ENCODE results near the gene SDF4.

SDF4 gene

DNA sequence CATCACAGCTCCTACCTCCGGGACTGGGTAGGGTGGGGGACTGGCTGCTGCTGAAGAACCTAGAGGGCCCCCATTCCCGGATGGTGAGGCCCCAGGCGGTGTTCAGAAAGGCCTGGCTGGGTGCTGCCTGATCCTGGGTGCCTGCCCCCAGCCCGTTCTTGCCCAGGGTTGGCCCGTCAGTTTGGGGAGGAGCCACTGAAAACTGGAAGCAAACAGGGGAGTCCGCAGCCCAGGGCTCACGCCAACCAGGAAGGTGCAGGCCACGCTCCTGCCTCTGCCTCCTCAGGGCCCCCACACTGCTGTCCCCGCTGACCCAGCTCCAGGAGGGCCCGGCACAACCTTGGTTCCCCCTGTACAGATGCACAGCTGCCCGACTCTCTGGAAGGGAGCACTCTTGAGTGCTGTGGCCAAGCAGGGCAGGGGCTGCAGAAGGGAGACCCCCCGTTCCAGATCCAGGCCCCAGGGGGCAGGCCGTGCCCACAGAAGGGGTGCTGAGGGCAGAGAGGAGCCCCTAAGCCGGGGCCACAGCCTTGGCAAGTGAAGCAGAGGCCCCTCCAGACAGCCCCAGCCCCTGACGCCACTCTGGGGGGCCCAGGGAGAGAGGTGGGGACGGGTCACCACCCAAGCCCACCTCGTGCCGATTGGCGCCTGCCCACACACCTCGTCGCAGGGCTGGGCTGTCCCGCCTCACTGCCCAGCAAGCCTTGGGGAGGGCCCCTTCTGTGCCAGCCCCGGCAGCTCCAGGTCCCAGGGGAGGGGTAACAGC lies 9.2 kb upstream of the SDF4 start:
- no peak for DNase-seq

DNA sequence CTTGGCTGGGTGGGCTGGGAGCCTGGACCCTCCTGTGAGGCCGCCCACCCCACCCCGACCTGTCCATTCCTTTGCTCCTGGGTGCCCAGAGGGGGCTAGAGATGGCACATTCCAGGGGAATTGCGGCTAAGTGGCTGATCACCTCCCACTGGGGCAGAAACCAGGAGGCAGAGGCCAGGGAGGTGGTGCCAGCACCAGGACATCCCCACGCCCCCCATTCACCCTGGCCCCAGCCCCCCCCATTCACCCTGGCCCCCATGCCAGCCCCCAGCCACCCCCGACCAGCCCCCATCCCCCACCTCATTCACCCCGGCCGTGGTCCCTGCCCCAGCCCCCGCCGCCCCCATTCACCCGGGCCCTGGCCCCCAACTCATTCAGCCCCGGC lies 8.5 kb upstream of the SDF4 start:
- DNase-seq = no peak

DNA sequence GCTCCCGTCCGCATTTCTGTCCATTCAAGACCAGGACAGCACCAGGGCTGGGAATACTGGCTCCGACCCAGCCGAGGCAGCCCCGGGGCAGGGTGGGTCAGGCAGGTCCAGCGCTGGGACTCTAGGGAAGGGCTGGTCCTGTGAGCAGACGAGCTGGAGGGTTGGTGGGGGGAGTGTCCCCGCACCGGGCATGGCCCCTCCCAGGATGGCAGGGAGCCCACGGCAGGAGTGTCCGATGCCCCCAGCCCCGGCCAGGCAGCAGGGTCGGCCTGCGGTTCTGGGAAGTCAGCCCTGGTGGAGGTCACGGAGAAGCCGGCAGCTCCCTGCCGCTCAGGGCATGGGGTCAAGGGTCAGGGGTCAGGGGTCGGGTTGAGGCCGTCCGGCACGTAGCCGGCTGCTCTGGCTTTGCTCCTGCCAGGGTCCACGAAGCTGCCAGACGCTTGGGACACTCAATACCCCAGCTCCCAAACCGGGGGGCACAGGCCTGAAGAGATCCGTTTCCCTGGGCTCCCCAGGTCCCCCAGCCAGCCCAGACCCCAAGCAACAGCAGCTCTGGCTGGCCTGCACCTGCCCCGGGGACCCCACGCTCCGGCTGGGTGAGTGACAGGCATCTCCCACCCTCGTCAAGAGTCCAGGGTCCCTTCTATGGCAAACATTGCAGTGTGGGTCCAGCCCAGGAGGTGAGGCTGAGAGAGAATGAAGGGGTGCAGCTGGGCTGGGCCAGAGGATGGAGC lies 8.0 kb upstream of the SDF4 start:
- DNase-seq = no peak

DNA sequence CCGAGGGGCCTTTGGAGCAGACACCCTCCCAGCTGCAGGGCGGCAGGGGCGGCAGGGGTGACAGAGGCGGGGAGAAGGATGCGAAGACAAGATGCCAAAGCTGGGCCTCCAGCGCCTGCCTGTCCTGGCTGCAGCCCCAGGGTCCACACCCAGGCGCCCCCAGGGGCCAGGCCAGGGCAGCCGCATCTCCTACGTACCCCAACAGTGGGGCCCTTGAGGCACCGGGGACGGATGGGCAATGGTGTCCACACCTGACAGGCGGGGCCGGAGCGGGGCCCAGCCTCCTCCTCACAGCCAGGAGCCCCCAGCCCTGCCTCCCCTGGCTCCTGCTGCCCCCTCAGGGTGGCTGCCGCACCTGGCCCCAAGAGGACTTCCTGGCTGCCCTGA lies 7.4 kb upstream of the SDF4 start:
- DNase-seq = no peak

DNA sequence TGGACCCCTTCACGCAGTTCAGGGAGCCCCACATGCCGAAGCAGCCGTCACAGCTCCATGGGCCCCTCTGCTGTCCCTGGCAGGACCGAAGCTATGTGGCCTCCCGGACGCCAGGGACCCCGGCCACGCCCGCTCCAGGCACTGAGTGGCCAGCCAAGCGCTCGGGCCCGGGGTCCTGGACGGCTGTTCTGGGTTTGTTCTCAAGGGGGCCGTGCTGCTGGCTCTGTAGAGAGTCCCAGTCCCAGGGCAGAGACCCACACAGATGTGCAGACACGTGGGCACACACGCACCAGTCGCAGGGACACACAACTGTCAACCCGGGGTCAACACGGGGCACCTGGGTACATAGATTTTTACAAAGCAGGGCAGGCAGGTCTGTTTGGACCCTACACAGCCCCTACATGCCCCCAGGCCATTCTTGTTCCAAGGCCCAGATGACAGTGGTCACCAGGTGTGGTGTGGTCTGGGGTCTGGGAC lies 6.9 kb upstream of the SDF4 start:
- no peak for DNase-seq

DNA sequence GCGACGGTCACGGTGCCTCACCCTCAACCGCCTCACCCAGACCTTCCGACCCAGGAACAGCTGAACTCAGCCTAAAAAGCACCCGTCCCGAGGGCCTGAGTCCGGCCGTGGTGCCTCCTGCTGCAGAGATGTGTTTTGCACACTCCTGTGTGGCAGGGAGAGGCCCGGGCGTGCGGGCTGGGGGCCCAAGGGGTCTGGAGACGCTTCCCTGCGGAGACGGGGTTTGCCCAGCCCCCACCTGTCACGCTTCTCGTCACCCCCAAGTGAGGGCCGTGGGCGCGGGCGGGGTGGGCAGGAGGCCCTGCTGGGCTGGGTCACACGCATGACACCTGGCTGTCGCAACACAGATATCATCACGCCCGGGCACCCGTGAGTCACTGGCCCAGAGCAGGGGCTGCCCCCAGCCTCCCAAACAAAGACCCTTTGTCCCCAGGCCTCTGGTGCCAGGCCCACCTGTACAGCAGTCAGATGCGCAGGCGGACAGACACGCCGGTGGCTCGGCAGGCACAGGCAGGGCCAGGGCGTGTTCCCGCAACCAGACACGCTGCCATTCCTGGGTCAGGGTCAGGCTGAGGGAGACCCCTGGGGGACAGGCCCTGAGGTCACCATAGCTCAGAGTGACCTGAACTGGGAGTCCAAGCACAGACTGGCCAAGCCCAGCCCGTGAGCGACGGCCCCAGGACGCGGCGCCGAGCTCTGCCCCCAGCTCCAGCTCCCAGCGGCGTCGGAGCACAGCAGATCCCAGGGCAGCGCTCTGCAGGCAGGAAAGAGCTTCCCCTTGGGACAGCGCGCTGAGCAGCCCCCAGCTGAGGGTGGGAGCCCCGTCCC lies 6.3 kb upstream of the SDF4 start:
- no peak for DNase-seq

DNA sequence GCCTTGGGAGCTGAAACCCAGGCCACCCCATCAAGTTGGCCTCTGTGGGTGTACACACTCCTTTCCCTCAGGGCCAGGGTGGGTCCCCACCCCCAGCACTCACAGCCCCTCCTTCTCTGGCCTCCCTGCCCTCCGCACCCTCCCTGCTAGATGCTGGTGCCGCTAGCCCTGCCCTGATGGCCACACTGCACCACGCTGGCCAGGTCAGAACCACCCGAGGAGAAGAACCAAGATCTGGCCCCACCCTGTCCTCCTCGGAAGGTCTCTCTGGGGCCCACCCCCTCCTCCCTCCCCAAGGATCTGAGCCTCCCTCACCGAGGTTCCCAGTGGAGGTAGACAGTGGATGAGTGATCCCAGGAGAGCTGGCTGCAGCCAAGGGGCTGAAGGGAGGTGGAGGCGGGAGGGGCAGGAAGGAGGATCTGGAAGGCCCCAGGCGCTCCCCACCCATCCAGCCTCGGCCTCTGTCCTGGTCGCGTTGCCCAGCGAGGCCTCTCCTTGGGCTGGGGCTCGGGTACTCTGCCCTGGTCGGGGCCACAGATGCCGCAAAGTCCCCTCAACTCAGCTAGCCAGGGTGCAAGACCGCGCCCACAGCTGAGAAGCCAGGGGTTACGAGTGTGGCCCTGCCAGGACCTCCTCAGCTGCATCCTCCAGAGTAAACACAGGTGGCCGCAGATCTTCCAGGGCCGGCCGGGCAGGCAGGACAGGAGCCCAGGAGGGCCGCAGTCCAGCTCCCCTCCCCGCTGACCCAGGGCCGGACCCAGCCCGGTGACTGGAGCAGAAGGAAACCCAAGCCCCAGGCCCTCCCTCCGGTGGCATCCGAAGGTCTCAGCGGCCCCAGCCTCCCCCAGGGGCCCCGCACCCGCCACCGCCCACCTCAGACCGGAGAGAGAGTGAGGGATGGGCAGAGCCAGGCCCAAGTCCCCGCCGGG lies 5.4 kb upstream of the SDF4 start:
- no peak for DNase-seq

DNA sequence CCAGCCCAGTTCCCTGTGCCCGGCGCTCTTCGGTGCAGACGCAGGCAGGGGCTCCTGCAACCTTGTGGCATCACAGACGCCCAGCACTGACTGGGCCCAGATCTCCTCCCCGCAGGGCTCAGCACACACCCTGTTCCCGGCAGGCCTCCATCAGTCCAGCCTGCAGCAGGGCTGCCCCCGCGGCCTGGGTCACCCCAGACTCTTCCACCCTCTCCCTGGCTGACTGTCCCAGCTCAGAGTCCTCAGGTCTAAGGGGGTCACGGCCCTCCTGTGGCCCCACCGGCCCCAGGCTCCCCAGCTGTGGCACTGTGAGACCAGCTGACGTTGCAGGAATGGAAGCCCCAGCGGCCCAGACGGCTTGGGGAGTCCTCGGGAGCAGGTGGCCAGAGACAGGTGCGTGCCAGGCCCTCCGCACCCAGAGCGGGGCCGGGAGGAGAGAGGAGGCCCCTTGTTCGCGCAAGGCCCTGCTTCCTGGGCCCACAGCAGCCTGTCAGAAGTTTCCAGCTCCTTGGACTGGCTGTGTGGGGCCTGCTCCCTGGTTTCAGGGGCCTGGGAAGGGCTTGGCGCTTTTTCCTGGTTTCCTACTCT lies 4.5 kb upstream of the SDF4 start:
- DNase-seq = no peak

DNA sequence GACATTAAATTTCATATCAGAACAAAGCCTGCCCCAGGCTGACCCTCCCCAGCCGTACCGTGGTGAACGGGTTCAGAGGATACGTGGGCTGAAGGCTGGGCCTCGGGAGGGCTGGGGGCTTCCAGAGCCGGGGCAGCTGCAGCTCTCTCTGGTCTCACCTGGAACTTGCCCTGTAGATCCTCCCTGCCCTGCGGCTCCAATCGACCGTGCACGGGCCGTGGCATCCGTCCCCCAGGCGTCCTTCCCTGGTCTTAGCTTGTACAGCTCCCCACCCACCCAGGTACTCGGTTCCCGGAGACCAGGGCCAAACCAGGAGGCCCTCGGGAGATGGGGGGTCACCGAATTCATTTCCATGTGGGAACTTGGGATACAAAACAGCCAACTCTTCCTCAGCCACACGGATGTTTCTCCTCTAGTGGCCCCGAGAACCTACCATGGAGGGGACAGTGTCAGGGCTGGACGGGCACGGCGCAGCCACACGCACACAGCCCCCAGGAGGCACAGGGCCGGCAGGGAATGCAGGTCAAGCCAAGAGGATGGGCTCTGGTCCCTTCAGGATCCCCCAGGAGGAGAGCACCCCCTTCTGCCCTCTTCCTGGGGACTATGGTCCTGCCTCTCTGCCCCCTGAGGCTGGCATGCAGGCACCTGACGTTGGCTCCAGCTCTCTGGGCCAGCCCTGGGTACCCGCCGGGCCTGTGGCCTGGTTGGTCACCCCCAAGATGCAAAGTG lies 3.4 kb upstream of the SDF4 start:
- DNase-seq = no peak

DNA sequence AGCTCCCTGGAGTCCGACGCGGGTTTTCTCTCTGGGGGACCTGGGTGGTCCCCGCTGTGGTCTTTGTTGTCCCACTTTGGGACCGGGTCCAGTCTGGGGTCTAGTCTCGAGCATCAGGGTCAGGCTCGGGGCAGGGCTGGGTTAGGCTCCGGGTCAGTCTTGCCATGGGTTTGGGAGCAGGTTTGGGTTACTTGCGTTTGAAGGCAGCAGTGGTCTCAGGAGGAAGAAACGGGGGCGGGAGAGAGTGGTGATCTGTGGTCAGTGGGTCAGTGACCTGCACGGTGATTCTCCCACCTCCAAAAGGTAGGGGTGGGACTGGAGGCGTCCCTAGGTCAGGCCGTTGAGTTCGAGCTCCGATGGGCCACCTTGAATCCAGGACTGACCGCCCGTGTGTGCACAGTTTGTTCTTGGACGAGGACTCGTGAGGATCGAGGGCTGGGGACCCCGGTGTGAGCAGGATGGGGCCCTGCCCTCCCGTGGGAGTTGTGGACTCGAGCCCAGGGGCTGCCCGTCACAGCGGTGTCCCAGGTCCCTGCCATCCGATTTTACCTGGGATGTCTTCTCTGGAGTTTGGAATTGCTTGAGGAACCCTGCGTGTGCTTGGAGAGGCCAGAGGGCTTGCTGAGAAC lies 2.5 kb upstream of the SDF4 start:
- no peak for DNase-seq

DNA sequence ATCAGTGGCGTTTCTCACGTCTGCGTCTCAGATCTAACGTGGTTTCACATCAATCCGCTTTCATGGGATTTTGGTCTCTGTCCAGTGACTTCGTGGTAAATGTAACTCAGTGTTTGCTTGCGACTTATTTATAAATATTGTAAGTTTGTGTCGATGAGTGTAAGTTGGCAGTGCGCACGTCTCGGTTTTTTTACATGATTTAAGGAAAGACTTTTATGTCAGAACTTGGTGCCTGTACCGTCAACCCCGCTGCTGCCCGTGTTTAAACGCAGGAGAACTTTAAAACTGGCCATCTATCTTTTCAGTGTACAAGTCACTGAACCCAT lies 1.7 kb upstream of the SDF4 start:
- no peak for DNase-seq

DNA sequence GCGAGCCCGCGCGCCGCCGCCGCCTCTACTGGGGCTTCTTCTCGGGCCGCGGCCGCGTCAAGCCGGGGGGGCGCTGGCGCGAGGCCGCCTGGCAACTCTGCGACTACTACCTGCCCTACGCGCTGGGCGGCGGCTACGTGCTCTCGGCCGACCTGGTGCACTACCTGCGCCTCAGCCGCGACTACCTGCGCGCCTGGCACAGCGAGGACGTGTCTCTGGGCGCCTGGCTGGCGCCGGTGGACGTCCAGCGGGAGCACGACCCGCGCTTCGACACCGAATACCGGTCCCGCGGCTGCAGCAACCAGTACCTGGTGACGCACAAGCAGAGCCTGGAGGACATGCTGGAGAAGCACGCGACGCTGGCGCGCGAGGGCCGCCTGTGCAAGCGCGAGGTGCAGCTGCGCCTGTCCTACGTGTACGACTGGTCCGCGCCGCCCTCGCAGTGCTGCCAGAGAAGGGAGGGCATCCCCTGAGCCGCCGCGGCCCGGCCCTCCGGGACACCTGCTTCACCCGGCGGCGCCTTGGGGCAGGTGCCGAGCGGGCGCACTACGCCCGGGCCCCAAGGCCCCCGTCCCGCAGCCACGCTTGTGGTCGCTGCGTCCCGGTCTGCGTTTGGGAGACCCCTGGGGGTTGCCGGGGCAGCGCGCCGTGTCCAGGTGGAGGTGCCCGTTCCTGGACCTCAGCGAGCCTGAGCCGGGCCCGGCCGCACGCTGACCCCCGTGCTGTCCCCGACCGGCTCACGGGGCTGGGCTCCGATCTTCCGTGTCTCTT lies 1.2 kb upstream of the SDF4 start:
- DNase-seq = no peak

DNA sequence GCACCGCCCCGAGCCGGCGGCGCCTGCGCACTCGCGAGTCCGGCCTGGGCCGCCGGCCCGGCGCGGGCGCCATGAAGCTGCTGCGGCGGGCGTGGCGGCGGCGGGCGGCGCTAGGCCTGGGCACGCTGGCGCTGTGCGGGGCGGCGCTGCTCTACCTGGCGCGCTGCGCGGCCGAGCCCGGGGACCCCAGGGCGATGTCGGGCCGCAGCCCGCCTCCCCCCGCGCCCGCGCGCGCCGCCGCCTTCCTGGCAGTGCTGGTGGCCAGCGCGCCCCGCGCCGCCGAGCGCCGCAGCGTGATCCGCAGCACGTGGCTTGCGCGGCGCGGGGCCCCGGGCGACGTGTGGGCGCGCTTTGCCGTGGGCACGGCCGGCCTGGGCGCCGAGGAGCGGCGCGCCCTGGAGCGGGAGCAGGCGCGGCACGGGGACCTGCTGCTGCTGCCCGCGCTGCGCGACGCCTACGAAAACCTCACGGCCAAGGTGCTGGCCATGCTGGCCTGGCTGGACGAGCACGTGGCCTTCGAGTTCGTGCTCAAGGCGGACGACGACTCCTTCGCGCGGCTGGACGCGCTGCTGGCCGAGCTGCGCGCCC lies 501 bp upstream of the SDF4 start, which contains the start of gene B3GALT6:
Gene B3GALT6 (plus strand): TSS at position 30 of the 588 bp plus-strand sequence. CDS start 42 bp downstream, at position 72.
- no peak for DNase-seq

DNA sequence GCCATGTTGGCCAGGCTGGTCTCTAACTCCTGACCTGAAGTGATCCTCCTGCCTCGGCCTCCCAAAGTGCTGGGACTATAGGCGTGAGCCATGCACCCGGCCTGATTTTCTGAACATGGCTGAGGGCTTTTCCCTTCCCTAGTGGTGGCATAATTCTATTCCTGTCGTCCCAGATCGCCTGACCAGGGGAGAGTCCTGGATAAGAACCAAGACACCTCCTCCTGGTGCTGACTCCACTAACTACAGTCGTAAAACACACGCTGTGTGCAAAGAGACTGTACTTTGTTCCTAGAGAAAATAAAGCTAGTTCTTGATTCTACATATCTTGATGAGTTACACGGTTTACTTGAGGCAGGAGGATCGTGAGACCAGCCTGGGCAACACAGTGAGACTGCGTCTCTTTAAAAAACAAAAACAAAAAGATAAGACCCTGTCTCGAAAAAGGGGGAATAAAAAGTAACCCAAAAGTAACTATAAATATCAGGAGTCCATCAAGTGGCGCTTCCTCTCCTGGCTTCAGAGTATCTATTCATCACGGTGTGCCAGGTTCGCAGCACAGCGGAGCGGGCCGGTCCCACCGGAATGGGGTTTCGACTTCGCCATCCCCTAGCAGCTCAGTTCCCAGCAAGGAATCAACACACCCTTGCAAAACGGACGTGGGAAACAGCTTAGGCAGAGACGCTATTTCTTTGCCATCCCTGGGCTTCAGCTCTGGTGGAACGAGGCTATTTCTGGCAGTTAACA lies 973 bp downstream of the SDF4 start:
- DNase-seq = no peak

DNA sequence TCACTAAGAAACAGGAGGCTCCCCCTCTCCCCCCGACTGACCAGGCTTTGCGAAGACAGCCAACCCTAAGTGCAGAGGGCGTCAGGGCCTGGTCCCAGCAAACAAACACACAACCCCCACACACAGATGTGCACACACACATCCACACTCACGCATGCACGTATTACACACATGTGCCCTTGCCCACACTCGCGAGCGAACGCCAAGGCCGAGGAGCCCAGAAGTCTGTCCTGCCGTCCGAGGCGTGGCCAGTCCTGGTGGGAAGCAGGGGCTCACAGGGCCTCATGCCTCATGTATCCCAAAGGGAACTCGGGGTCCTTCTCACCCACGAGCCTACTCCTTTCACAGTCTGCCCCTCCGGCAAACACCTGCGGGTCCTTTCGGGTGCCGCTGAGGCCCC lies 2.0 kb downstream of the SDF4 start:
- no peak for DNase-seq

DNA sequence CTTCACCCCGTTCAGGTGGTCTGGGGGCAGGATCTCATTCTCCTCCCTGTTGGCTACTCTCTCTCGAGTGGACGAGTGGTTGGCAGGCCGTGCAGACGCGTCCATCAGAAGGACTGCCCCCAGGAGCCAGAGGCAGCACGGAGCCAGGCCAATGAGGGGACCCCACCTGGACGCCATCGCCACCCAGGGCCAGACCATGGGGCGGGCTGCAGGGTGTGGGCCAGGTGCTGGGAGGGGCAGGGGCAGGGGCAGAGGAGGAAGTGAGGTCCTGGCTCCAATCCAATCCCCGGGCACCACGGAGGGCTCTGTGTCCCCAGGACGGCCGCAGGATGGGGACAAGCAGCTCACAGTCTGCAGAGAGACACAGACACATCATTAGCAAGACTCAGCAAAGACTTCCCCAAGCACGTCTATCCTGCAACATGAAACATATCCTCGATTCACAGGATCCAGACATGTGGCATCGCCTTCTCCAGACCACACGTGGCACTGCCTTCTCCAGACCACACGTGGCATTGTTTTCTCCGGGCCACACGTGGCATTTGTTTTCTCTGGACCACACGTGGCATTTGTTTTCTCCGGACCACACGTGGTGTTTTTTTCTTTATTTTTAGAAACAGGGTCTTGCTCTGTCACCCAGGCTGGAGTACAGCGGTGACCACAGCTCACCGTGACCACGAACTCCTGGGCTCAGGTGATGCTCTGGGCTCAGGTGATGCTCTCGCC lies 3.0 kb downstream of the SDF4 start:
- no peak for DNase-seq

DNA sequence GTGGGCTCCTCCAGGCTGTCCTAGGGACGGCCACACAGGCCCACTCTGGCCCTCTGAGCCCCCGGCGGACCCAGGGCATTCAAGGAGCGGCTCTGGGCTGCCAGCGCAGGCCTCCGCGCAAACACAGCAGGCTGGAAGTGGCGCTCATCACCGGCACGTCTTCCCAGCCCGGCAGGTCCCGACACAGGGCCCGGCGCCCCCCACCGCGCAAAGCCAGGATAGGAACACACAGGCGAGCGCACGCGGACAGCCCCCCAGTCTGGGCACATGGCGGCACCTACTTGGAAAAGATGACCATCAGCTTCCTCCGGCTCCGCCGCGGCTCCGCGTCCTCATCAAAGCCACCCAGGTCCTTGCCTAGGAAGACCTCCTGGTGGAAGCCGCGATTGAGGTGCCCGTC lies 3.6 kb downstream of the SDF4 start:
- DNase-seq = no peak

DNA sequence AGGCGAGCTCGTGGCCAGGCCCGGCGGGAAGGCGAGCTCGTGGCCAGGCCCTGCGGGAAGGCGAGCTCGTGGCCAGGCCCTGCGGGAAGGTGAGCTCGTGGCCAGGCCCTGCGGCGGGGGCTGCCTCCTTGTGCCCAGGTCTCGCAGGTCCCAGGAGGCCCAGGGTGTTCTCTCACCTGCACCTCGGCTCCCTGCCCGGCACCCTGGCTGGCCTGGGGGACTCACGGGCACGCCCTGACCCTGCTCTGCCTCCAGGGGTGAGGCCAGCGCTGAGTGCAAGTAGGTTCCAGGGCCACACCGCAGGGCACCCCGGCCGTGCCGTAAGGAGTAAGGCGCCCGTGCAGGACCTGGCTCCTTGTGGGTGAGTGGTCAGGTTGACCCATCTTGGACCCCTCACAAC lies 4.4 kb downstream of the SDF4 start:
- no peak for DNase-seq
